Activated naive CD4-positive, alpha-beta T cell treated with anti-CD3 and anti-CD28 coated beads, Interleukin-2, amount 10 ng/mL, durations not matched to agents 7 days and 5 days (primary cell): ENCODE results near the gene WWOX.

Experiments
- CTCF ChIA-PET: fragments of 350-600 bp; sonication (Branson Sonifier 250); formaldehyde crosslinking; loops from one replicate; lab custom pipeline; 2021; ENCODE audit warnings: antibody characterized with exemption; lab: Charles Lee
- DNase-seq: peaks from one replicate; pipeline ENCODE4 v3.0.0-alpha.2; 2020
- H3K27ac Mint-ChIP-seq: one replicate; pipeline ENCODE4 v1.8.0; 2021; ENCODE audit warnings: mild to moderate bottlenecking, moderate library complexity, mixed read lengths
- H3K27me3 Mint-ChIP-seq: one replicate; pipeline ENCODE4 v1.8.0; 2021; ENCODE audit warnings: mild to moderate bottlenecking, mixed read lengths
- H3K36me3 Mint-ChIP-seq: one replicate; pipeline ENCODE4 v1.8.0; 2021; ENCODE audit warnings: mixed read lengths
- H3K4me1 Mint-ChIP-seq: one replicate; pipeline ENCODE4 v1.8.0; 2021; ENCODE audit warnings: mixed read lengths
- H3K4me3 Mint-ChIP-seq: one replicate; pipeline ENCODE4 v1.8.0; 2021; ENCODE audit warnings: mild to moderate bottlenecking, moderate library complexity, mixed read lengths
- H3K9me3 Mint-ChIP-seq: one replicate; pipeline ENCODE4 v1.8.0; 2021; ENCODE audit warnings: mixed read lengths

The WWOX gene

DNA sequence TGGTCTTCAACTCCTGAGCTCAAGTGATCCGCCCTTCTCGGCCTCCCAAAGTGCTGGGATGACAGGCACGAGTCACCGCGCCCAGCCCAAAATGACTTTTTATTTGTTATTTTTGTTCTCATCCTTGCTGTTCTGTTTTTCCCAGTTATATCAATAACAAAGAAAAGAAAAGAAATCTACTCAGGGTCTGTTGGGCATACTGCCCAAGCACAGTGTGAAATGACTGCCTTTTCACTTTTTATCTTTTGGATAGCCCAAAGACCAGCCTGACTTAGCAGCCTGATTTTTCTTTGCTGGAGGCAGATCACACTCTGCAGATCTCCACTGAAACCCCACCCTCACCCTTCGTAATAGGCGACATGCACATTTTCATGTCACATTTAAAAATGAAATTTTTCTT, 1007.8 kb downstream of the WWOX start:
- no peak overlapping the region for H3K4me3 Mint-ChIP-seq

GRCh38 chr16:79109771-79110170, 1010.3 kb downstream of the WWOX start:
- Mint-ChIP-seq H3K9me3 (no peaks in the 10 kb centered on the region), H3K27ac (no peak overlapping the region), H3K4me1 (no peaks in the 10 kb centered on the region), H3K36me3 (no peaks in the 10 kb centered on the region), H3K27me3 (peaks cover 4% of the 10 kb centered on the region), H3K4me3 (no peak overlapping the region)
- CTCF ChIA-PET = no interaction called here
- DNase-seq = no peak

More for the DNA sequence above, 1007.8 kb downstream of the WWOX start:
- no peak for DNase-seq
- Mint-ChIP-seq H3K27ac (no peak overlapping the region), H3K27me3 (peaks cover 7% of the 10 kb centered on the region), H3K36me3 (no peaks in the 10 kb centered on the region), H3K4me1 (no peaks in the 10 kb centered on the region), H3K9me3 (no peaks in the 10 kb centered on the region)
- CTCF ChIA-PET = no interaction called here

- H3K27me3 Mint-ChIP-seq = peaks cover 4% of the 10 kb centered on the region
- H3K4me3 Mint-ChIP-seq = no peak overlapping the region
These were observed 1010.8 kb downstream of the WWOX start for GRCh38 chr16:79110242-79110641.

DNA sequence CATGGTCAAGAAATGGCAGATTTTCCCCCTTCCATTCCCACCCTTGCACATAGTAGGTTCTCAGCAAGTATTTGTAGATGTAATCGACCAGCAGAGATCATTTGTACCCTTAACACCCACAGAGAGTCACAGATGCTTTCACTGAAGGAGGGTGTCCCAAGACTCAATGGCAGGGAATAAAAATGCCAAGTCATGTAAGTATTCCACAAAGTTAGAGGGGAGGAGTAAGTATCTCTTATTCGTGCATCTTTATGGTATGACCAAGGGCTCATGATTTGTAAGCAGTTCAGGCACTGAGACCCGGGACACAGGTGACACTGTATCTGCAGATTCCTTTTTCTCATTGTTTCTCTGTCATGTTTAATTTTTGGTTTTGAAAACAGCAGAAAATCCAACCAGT, 1011.5 kb downstream of the WWOX start:
- Mint-ChIP-seq H3K9me3 (no peaks in the 10 kb centered on the region), H3K4me3 (no peak overlapping the region), H3K27ac (no peak overlapping the region), H3K36me3 (no peaks in the 10 kb centered on the region), H3K27me3 (peaks cover 4% of the 10 kb centered on the region), H3K4me1 (no peaks in the 10 kb centered on the region)
- CTCF ChIA-PET = no interaction called here
- no peak for DNase-seq

More at GRCh38 chr16:79110242-79110641, 1010.8 kb downstream of the WWOX start:
- no peak overlapping the region for H3K27ac Mint-ChIP-seq
- no peaks in the 10 kb centered on the region for H3K9me3 Mint-ChIP-seq
- H3K4me1 Mint-ChIP-seq = no peaks in the 10 kb centered on the region
- CTCF ChIA-PET = no interaction called here
- no peak for DNase-seq
- H3K36me3 Mint-ChIP-seq = no peaks in the 10 kb centered on the region

- no peak for DNase-seq
- no peak overlapping the region for H3K27ac Mint-ChIP-seq
- peaks cover 4% of the 10 kb centered on the region for H3K27me3 Mint-ChIP-seq
- no peaks in the 10 kb centered on the region for H3K4me1 Mint-ChIP-seq
- CTCF ChIA-PET = no interaction called here
- H3K36me3 Mint-ChIP-seq = no peaks in the 10 kb centered on the region
- no peaks in the 10 kb centered on the region for H3K9me3 Mint-ChIP-seq
- H3K4me3 Mint-ChIP-seq = no peak overlapping the region
These were observed 1013.0 kb downstream of the WWOX start for GRCh38 chr16:79112462-79112861.

DNA sequence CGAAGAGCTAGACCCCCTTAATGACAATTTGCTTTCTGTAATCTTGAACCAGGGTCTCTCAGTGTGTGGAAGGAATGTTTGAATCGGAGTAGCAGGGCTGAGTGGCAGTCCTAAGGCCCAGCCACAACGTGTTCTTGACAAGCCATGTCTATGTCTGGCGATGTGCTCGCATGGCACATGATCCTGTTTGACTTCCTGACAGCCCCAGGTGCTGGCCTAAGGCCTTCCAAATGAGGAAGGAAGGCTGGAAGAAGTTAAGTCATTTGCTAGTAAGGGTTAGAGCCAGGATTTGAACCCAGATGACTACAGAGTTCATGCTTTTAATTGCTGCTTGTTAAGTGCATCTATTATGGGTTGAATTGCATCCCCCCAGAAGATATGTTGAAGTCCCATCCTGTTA, 1014.4 kb downstream of the WWOX start:
- Mint-ChIP-seq H3K4me3 (no peak overlapping the region), H3K9me3 (no peaks in the 10 kb centered on the region), H3K27ac (no peak overlapping the region), H3K4me1 (no peaks in the 10 kb centered on the region), H3K27me3 (peaks cover 8% of the 10 kb centered on the region), H3K36me3 (no peaks in the 10 kb centered on the region)
- CTCF ChIA-PET = no interaction called here
- no peak for DNase-seq

DNA sequence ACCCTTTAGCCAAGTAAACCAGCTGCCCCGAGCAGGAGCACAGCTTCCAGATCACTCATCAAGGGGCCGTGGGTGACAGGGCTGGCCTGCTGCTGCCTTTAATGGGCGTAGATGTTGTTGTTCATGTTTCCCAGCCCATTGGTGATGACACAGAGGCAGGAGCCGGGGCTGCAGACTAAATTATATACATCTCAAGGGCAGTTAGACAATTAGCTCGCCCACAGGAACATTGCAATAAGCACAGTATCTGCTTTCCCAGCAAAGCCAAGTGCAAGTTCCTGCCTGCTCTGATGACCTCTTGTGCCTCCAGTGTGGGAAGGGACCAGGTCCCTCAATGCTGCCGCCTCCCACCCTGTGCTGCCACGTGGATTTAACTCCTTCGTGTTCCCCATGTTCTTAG, 1015.3 kb downstream of the WWOX start:
- peaks cover 12% of the 10 kb centered on the region for H3K27me3 Mint-ChIP-seq
- no peak overlapping the region for H3K4me3 Mint-ChIP-seq
- no peaks in the 10 kb centered on the region for H3K9me3 Mint-ChIP-seq
- no peak for DNase-seq
- H3K36me3 Mint-ChIP-seq = no peaks in the 10 kb centered on the region
- CTCF ChIA-PET = no interaction called here
- H3K27ac Mint-ChIP-seq = no peak overlapping the region
- no peaks in the 10 kb centered on the region for H3K4me1 Mint-ChIP-seq

GRCh38 chr16:79121906-79122305, 1022.5 kb downstream of the WWOX start:
- CTCF ChIA-PET = no interaction called here
- DNase-seq = no peak
- H3K9me3 Mint-ChIP-seq = no peaks in the 10 kb centered on the region
- H3K36me3 Mint-ChIP-seq = no peaks in the 10 kb centered on the region
- no peak overlapping the region for H3K4me3 Mint-ChIP-seq
- no peak overlapping the region for H3K27ac Mint-ChIP-seq
- no peaks in the 10 kb centered on the region for H3K4me1 Mint-ChIP-seq
- H3K27me3 Mint-ChIP-seq = peaks cover 18% of the 10 kb centered on the region

DNA sequence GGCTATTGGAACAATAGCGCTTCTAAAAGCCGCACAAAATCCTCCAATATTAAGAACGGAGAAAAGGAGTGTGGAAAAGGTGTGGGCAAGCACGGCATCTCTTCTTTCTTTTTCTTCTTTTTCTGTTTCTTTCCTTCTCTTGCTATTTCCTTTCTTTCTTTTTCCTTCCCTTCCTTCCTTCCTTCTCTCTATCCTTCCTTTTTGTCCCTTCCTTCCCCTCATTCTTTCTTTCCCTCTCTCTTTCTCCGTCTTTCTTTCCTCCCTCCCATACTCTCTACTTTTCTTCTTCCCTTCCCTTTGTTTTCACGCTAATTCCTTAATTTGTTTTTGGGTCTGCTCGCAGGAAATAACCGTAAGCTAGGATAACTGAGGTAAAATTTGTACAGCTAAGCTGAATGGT, 1022.9 kb downstream of the WWOX start:
- Mint-ChIP-seq H3K36me3 (no peaks in the 10 kb centered on the region), H3K9me3 (no peaks in the 10 kb centered on the region), H3K4me1 (no peaks in the 10 kb centered on the region), H3K27me3 (peaks cover 18% of the 10 kb centered on the region), H3K27ac (no peak overlapping the region), H3K4me3 (no peak overlapping the region)
- no peak for DNase-seq
- CTCF ChIA-PET = no interaction called here

DNA sequence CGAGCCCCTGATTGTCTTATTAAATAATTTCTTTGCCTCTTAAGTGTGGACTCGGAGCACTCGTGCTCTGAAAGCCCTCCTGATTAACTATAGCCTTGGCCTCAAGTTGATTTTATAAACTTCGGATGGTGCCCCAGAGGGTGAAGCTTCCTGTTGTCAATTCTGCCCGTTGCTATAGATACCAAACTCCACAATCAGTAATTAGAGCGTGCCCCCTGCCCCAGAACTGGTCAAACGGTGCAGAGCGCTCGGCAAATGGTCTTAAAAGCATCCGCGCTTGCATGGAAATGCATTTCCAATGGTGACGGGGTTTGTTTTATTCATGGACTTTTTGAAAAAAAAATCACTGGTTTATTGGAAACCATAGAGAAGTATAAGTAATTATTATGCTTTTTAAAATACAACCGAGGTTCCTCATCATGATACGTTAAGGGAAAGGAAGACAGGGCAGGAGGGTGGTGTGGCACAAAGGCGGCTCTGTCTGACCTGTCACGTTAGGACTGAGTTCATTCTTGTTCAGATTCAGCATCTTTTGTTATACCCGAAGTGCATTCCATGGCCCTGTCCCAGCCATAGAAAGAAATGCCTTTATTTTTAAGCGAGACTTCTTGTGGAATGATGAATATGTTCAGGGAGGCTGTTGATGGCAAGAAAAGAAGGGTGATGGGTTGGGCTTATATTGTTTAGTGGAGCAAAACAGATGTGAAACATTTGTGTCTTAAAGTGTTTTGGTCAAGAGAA, 1024.7 kb downstream of the WWOX start:
- no peak for DNase-seq
- Mint-ChIP-seq H3K4me1 (no peaks in the 10 kb centered on the region), H3K36me3 (no peaks in the 10 kb centered on the region), H3K4me3 (no peak overlapping the region), H3K27me3 (peaks cover 14% of the 10 kb centered on the region), H3K27ac (no peak overlapping the region), H3K9me3 (no peaks in the 10 kb centered on the region)
- CTCF ChIA-PET = no interaction called here

- CTCF ChIA-PET = interaction anchor here (0.9 kb wide), 1 partner anchor 9 kb away, joined by 4 read pairs; no protein-coding TSS in a partner anchor
- Mint-ChIP-seq H3K4me1 (no peaks in the 10 kb centered on the region), H3K27ac (no peak overlapping the region), H3K9me3 (no peaks in the 10 kb centered on the region), H3K27me3 (peaks cover 9% of the 10 kb centered on the region), H3K36me3 (no peaks in the 10 kb centered on the region), H3K4me3 (no peak overlapping the region)
- no peak for DNase-seq
These were observed 1028.3 kb downstream of the WWOX start for GRCh38 chr16:79127766-79128165.

GRCh38 chr16:79128706-79129105, 1029.3 kb downstream of the WWOX start:
- DNase-seq = no peak
- Mint-ChIP-seq H3K9me3 (no peaks in the 10 kb centered on the region), H3K4me3 (no peak overlapping the region), H3K4me1 (no peaks in the 10 kb centered on the region), H3K27ac (no peak overlapping the region), H3K36me3 (no peaks in the 10 kb centered on the region), H3K27me3 (peaks cover 9% of the 10 kb centered on the region)
- CTCF ChIA-PET = no interaction called here

DNA sequence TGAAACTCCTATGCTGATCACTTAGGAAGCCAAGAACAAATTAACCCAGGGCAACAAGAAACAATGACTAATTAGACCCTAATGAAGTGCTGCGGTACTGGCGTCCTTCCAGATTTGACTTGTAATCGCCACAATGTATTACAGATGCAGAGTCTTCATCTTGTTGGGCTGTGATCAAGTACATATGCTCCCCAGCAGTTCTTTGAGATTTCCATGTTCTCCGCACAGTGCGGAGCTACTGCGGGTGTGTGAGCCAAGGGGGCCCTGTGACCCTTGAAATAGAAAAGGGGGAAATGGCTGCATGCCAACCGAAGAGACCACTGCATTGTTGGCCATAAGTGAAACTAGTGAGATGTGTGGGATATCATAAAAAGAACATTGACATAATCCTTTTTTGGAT, 1031.2 kb downstream of the WWOX start:
- CTCF ChIA-PET = no interaction called here
- no peak overlapping the region for H3K27ac Mint-ChIP-seq
- no peaks in the 10 kb centered on the region for H3K4me1 Mint-ChIP-seq
- H3K9me3 Mint-ChIP-seq = no peaks in the 10 kb centered on the region
- H3K27me3 Mint-ChIP-seq = peaks cover 9% of the 10 kb centered on the region
- DNase-seq = no peak
- H3K36me3 Mint-ChIP-seq = no peaks in the 10 kb centered on the region
- H3K4me3 Mint-ChIP-seq = no peak overlapping the region

DNA sequence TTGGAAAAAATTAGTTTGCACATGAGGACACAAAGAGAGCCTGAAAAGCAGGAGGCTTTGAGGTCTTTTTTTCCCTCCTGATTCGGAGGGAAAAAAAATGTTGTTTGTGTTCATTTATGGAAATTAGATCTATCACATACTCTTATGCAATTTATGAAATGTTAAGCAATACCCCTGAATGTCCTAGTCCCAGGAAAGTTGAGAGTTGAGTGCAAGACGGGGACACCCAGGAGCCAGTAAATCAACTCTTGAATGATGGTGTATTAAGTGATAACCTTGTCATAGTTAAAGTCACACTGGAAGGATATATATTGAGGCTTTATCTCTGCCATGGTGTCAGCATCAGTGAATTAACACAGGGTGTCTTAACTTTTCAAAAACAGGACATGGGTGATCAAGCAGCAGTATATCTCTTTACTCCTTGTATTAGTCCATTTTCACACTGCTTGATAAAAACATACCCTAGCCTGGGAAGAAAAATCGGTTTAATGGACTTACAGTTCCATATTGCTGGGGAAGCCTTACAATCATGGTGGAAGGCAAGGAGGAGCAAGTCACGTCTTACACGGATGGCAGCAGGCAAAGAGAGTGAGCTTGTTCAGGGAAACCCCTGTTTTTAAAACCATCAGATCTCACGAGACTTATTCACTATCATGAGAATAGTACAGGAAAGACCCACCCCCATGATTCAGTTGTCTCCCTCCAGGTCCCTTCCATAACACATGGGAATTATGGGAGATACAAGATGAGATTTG, 1032.0 kb downstream of the WWOX start:
- Mint-ChIP-seq H3K36me3 (no peaks in the 10 kb centered on the region), H3K9me3 (no peaks in the 10 kb centered on the region), H3K27ac (no peak overlapping the region), H3K4me3 (no peak overlapping the region), H3K27me3 (peaks cover 5% of the 10 kb centered on the region), H3K4me1 (no peaks in the 10 kb centered on the region)
- no peak for DNase-seq
- CTCF ChIA-PET = no interaction called here

- no peak for DNase-seq
- H3K27ac Mint-ChIP-seq = no peak overlapping the region
These were observed 1033.2 kb downstream of the WWOX start for GRCh38 chr16:79132701-79133100.

More at GRCh38 chr16:79132701-79133100, 1033.2 kb downstream of the WWOX start:
- Mint-ChIP-seq H3K4me1 (no peaks in the 10 kb centered on the region), H3K27me3 (peaks cover 9% of the 10 kb centered on the region), H3K9me3 (no peaks in the 10 kb centered on the region), H3K4me3 (no peak overlapping the region), H3K36me3 (no peaks in the 10 kb centered on the region)
- CTCF ChIA-PET = no interaction called here
